GM21515 (cell line): ENCODE data around the gene DNAAF5.

ENCODE experiments used
- ATAC-seq: cut with Tn5 transposase; IDR thresholded peaks from one replicate; pipeline ENCODE4 v1.9.1; 2021; ENCODE audit not compliant: unreplicated experiment

DNAAF5 gene

DNA sequence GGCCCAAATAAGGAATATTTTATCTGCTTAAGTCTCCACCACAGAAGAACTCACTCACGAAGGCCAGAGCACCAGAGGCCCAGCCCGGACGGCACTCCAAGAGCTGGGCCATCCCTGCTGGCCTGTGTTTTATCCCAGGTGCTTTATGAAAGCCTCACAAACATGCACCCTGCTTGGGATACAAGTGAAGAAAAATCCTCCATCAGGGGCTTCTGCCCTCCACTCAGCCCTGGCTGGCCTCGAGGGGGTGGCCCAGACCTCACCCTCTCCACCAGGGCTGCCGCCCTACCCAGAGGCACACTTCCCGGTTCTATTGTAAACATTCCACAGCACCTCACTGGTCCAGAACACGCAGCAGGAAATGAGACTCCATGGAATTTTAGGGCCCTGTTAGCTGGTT is 19.8 kb upstream of the DNAAF5 start:
- ATAC-seq: no peak

DNA sequence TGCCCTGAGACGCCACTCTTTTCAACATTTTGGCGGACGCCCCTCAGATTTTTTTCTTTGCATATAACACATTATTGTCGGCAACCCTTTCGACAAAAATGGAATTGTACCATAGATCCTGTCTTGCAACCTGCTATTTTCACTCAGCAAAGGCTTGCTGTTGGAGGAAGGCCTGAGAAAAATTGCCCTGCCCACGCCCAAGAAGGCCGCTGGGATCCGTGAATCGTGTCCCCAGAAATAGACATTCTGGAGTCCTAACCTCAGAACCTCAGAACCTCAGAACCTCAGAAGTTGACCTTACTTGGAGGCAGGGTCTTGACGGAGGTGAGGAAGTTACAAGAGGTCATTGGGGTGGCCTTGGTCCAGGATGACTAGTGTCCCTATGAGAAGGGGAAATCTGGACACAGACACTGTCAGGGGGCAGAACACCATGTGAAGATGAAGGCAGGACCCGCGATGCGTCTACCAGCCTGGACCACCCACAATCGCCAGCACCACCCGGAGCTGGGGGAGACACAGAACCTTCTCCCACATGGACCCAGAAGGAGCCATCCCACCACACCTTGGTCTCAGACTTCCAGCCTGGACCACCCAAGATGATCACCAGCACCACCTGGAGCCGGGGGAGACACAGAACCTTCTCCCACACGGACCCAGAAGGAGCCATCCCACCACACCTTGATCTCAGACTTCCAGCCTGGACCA is 19.1 kb upstream of the DNAAF5 start:
- no peak for ATAC-seq

- no peak for ATAC-seq
Measured at GRCh38 chr7:710161-710560, 16.3 kb upstream of the DNAAF5 start.

GRCh38 chr7:711093-711921 is 15.2 kb upstream of the DNAAF5 start:
- ATAC-seq: no peak

- ATAC-seq: no peak
Measured at GRCh38 chr7:711922-712380, 14.5 kb upstream of the DNAAF5 start.

GRCh38 chr7:712381-713138 is 13.9 kb upstream of the DNAAF5 start:
- no peak for ATAC-seq

DNA sequence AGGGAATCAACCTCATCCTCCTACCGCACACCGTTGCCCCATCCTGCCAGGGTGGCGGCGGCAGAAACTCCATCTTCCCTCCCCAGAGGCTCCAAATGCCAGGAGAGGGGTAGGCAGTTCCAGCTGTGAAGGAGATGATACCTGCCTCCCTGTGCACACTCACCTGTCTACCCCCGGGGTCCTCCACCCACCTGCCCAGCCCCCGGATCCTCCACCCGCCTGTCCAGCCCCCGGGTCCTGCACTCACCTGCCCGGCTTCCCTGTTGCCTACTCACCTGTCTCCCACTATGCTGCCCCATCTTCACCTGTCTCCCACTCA is 13.4 kb upstream of the DNAAF5 start:
- ATAC-seq: no peak

DNA sequence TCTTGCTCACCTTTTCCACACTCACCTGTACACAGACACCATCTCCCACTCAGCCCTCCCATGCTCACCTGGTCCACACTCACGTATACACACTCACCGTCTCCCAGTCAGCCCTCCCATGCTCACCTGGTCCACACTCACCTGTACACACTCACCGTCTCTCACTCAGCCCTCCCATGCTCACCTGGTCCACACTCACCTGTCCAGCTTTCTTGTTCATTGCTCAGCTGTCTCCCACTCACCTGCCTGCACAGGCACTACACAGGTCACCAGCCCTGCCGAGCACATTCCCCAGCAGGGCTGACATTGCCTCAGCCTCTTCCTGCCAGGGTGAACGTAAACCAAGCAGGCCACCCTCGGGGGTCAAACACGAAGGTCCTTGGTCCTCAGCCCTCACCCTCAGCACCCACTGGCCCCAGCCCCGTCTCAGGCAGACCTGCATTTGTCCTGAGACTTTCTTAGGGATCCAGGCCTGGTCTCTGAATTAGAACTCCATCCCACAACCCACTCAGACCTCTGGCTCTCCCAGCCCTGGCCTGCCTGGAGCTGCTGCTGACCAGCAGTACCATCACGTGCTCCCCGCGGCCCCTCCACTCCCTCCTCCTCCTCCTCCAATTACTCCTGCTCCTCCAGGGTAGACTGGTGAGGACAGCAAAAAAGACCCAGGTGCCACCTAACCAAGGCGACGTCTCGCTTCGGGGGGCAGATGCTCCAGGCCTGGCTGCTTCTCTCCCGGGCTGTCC is 12.8 kb upstream of the DNAAF5 start:
- ATAC-seq: no peak

DNA sequence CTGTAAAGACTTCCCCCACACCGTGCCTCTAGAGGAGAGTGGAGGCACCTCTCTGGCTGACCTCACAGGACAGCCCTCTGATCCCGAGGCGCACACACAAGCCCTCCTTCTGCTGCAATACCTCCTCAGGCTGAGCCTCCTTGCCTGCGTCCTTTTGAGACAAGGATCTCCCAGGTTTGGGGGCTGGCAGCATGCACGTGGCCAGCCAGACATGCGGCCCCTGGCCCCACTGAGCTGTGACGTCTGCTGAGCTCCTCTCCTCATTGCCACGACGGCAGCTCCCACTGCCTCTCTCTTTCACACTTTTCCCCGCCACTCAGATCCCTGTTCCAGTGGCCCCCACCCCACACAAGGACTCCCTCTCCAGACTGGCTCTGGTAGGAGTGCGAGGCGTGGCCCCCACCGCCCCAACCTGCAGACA is 12.2 kb upstream of the DNAAF5 start:
- no peak for ATAC-seq

GRCh38 chr7:716222-716621 is 10.3 kb upstream of the DNAAF5 start:
- no peak for ATAC-seq

GRCh38 chr7:716636-717035 is 9.9 kb upstream of the DNAAF5 start:
- no peak for ATAC-seq

GRCh38 chr7:721619-722248 is 4.8 kb upstream of the DNAAF5 start:
- ATAC-seq: no peak

- ATAC-seq: no peak
Measured at GRCh38 chr7:723541-723940, 3.0 kb upstream of the DNAAF5 start.

- no peak for ATAC-seq
Measured at GRCh38 chr7:724298-724697, 2.2 kb upstream of the DNAAF5 start.

GRCh38 chr7:725223-726005 is 1.1 kb upstream of the DNAAF5 start:
- no peak for ATAC-seq

GRCh38 chr7:726854-727103 is 280 bp downstream of the DNAAF5 start:
- ATAC-seq: no peak

GRCh38 chr7:727104-727805 is 756 bp downstream of the DNAAF5 start, which contains the start of gene PRKAR1B:
TSS of gene PRKAR1B (minus strand) at chr7:727281. CDS start at chr7:711505, 15,776 bp downstream.
- peak; percentile 44 for ATAC-seq

DNA sequence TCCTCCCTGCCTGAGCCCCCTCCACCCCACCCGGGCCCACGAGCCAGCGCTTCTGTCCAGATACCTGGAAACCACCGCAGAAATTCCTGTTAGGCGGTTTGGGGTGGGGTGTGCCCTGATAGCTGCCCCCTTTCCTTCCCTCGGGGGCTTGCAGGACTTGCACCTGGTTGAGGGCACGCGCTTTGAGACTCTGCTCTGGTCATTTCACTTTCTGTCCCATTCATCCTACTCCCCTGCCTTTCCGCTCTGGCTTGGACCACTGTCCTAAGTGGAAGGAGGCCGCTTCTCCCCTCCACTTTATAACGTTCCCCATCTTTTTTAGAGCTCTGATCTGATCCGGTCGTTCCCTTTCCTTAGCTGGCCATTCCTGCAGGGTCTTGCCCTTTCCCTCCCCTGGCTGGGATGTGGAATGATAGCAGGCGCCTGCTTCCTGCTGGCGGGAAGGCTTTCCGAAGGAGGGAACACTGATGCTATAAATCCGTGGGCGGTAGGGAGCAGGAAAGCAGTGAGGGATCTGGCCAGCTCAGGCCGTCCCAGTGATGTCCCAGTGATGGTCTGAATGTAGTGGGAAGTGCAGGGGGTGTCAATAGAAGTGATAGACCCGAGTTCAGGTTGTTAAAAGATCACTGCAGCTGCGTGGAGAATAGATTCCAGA is 1.4 kb downstream of the DNAAF5 start:
- no peak for ATAC-seq

DNA sequence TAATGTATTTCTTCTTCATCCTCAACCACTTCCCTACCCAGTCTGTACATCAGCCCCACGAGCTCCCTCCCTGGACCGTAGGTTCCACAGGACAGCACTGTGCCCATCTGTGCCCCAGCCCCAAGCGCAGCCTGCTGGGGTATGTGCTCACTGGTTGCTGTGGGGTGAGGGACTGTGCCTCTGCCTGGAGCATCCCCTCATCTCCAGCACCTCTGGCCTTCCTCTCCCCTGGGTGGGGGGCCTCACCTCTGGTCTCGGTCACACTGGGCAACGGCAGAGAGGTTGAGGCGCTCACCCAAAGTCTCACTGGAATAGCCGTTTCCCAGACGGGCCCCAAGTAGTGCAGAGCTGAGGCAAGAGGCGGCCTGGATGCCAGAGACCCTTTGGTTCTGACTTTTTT is 2.1 kb downstream of the DNAAF5 start:
- no peak for ATAC-seq
